Measurements from ENCODE around the gene VGF. TPM values are rescaled to one million over a fixed set of nuclear protein-coding genes. Genes with fewer than 3 reads are reported as not detected.

Gene VGF
- total and polyA plus RNA-seq, 2 donors: 0.05 to 0.52 TPM

DNA sequence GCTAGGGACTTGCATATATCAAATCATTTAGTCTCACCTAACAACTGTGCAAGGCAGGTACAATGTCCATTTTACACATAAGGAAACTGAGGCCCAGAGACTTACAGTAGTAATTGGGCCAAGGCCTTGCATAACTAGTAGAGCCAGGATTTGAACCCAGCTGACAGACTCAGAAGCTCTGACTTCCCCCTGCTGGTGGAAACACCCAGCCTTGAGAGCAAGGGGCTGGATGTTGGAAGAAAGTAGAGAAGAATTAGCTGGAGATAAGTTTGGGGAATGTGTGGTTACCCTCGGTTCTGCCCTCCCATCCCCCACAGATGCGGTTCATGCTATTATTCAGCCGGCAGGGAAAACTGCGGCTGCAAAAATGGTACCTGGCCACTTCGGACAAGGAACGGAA lies 9.1 kb downstream of the VGF start:
- Histone ChIP-seq H3K4me1 (ENCODE audit: control insufficient read depth in 2 of 2, insufficient read depth in 2 of 2, low read length in 2 of 2) (peaks cover 14 to 15% of the 10 kb centered on the region in 2 donors), H3K9me3 (ENCODE audit: control insufficient read depth in 2 of 2, insufficient read depth in 1 of 2, low read length in 1 of 2) (peaks cover 0 to 5% of the 10 kb centered on the region in 2 donors), H3K27ac (ENCODE audit: low read depth in 1 of 2, low read length in 1 of 2) (no peak overlapping the region), H3K36me3 (ENCODE audit: control insufficient read depth in 2 of 2, insufficient read depth in 2 of 2, low read length in 1 of 2) (peaks cover 4 to 19% of the 10 kb centered on the region in 2 donors), H3K27me3 (ENCODE audit: control insufficient read depth in 2 of 2, insufficient read depth in 1 of 2, low read length in 1 of 2) (peaks cover 3 to 18% of the 10 kb centered on the region in 2 donors), H3K4me3 (ENCODE audit: low read length in 2 of 2) (no peak overlapping the region)
- no peak for DNase-seq (ENCODE audit: low read depth in 6 of 9, low spot score in 9 of 9)
- 94% methylated on average over 6 of the region's 6 CpGs for WGBS

DNA sequence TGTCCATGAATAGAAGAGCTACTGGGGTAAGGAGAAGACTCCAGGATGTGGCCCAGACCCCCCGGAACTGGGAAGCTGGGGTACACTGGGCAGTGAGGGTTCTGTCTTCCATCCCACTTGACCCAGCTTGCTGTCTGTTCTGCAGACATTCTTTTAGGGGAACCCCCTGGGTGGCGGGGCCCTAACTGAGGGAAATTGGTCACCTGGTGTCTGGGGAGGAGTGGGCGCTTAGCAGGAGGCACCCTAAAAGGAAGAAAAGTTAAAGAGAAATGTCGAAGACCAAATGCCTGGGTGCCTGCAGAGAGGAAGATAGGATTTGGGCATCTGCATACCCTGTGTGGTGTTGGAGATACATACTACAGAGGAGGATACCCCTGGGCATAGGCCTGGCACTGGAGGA lies 10.1 kb downstream of the VGF start:
- peaks cover 14 to 15% of the 10 kb centered on the region in 2 donors for H3K4me1 ChIP-seq (ENCODE audit: control insufficient read depth in 2 of 2, insufficient read depth in 2 of 2, low read length in 2 of 2)
- DNase-seq (ENCODE audit: low read depth in 6 of 9, low spot score in 9 of 9): no peak
- peaks cover 4 to 17% of the 10 kb centered on the region in 2 donors for H3K36me3 ChIP-seq (ENCODE audit: control insufficient read depth in 2 of 2, insufficient read depth in 2 of 2, low read length in 1 of 2)
- H3K27me3 ChIP-seq (ENCODE audit: control insufficient read depth in 2 of 2, insufficient read depth in 1 of 2, low read length in 1 of 2): peaks cover 0 to 10% of the 10 kb centered on the region in 2 donors
- H3K27ac ChIP-seq (ENCODE audit: low read depth in 1 of 2, low read length in 1 of 2): no peak overlapping the region
- peak overlapping the region; percentile 59 to 63 for H3K4me3 ChIP-seq (ENCODE audit: low read length in 2 of 2)
- H3K9me3 ChIP-seq (ENCODE audit: control insufficient read depth in 2 of 2, insufficient read depth in 1 of 2, low read length in 1 of 2): peaks cover 0 to 5% of the 10 kb centered on the region in 2 donors
- WGBS: 73% methylated on average over 4 of the region's 4 CpGs

DNA sequence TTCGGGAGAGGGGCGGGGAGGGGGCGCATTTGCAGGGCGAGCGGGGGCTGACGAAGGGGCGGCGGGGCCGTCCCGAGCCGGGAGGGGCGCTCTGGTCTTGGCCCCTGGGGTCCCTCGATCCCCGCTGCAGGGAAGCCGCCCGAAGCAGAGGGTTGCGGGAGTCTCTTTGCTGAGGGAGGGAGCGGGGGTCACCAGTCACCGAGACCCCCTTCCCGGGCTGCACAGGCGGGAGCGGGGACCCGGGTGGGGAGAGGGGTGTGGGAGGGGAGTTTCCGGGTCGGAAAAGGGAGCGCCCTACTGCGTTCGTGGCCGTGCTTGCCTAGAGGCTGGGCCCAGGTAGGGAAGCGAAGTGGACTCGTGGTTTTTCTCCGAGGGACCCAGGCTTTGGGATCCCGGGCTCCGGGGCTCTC lies 10.7 kb downstream of the VGF start:
- WGBS: 1% methylated on average over 34 of the region's 34 CpGs

DNA sequence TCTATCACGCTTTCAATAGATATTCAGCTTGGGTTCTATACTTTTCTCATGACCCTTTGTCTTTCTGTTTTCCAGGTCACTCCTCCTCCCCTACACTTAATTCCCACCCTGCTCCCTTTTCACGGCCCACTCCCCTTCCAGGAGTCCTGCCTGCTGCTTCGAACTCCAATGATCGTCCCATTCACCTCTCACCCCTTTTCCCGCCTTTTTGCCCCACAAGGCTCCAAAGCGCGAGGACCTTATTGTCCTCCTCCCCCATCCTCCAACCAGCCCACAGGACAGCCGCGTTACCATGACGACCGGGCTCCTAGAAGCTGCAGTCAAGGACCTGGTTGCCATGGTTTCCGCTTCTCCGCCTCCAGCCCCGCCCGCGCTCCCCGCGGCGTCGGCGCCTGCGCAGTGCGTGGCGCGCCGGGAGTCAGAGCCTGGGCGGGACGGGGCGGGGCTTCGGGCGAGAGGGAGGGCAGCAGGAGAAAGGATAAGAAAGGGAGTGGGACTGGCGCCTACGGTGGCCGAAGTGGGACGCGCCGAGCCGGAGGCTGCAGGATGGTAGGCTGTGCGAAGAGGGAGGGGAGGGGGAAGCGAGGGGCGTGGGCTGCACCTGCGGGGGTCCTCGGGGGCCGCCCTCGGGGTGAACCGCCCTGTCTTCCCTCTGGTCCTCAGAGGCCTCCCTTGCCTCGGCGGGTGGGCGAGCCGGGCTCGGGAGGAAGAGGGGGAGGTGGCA lies 11.2 kb downstream of the VGF start, which contains the start of gene AP1S1:
Gene AP1S1, plus strand, starts transcription at position 508 of the 724 bp plus-strand sequence. Its CDS starts 39 bp downstream, at position 547.
- WGBS: 3% methylated on average over 50 of the region's 51 CpGs
- peak; percentile 84 to 98 (median 96) for DNase-seq (ENCODE audit: low read depth in 6 of 9, low spot score in 9 of 9)
- Histone ChIP-seq H3K27me3 (ENCODE audit: control insufficient read depth in 2 of 2, insufficient read depth in 1 of 2, low read length in 1 of 2) (peaks cover 0 to 11% of the 10 kb centered on the region in 2 donors), H3K27ac (ENCODE audit: low read depth in 1 of 2, low read length in 1 of 2) (no peak within 1 kb of the TSS), H3K4me3 (ENCODE audit: low read length in 2 of 2) (peak within 1 kb of the TSS; percentile 59 to 63), H3K4me1 (ENCODE audit: control insufficient read depth in 2 of 2, insufficient read depth in 2 of 2, low read length in 2 of 2) (peaks cover 14 to 15% of the 10 kb centered on the region in 2 donors), H3K36me3 (ENCODE audit: control insufficient read depth in 2 of 2, insufficient read depth in 2 of 2, low read length in 1 of 2) (peaks cover 4 to 11% of the 10 kb centered on the region in 2 donors), H3K9me3 (ENCODE audit: control insufficient read depth in 2 of 2, insufficient read depth in 1 of 2, low read length in 1 of 2) (peaks cover 0 to 5% of the 10 kb centered on the region in 2 donors)

More for the DNA sequence above, 10.7 kb downstream of the VGF start:
- Histone ChIP-seq H3K4me1 (ENCODE audit: control insufficient read depth in 2 of 2, insufficient read depth in 2 of 2, low read length in 2 of 2) (peaks cover 14 to 15% of the 10 kb centered on the region in 2 donors), H3K4me3 (ENCODE audit: low read length in 2 of 2) (peak overlapping the region; percentile 59 to 63), H3K9me3 (ENCODE audit: control insufficient read depth in 2 of 2, insufficient read depth in 1 of 2, low read length in 1 of 2) (peaks cover 0 to 5% of the 10 kb centered on the region in 2 donors), H3K36me3 (ENCODE audit: control insufficient read depth in 2 of 2, insufficient read depth in 2 of 2, low read length in 1 of 2) (peaks cover 4 to 14% of the 10 kb centered on the region in 2 donors), H3K27ac (ENCODE audit: low read depth in 1 of 2, low read length in 1 of 2) (no peak overlapping the region), H3K27me3 (ENCODE audit: control insufficient read depth in 2 of 2, insufficient read depth in 1 of 2, low read length in 1 of 2) (peaks cover 0 to 6% of the 10 kb centered on the region in 2 donors)
- DNase-seq (ENCODE audit: low read depth in 6 of 9, low spot score in 9 of 9): no peak

DNA sequence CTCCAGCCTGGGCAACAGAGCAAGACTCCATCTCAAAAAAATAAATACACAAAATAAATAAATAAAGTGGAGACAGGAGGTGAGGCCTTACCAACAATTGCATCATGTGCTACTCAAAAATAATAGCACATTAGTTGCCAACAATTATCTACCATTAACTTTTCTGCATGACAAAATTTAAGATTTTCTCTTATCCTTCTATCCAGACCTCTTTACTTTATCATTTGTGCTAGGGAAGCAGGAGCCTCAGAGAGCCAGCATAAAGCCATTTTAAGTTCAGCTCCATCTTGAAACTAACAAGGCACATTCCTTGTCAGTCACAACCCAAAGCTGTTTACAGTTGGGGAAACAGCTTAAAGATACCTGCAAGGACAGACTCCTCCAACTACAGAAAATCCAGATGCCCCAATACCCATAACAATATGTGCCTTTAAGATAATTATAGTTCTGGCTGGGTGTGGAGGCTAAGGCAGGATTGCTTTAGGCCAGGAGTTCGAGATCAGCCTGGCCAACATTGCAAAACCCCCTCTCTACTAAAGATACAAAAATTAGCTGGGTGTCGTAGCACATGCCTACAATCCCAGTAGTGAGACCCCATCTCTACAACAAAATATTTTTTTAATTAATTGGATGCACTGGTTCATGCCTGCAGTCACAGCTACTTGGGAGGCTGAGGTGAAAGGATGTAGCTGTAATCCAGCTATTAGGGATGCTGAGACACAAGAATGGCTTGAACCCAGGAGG lies 13.3 kb downstream of the VGF start:
- Histone ChIP-seq H3K36me3 (ENCODE audit: control insufficient read depth in 2 of 2, insufficient read depth in 2 of 2, low read length in 1 of 2) (peaks cover under 1 to 6% of the 10 kb centered on the region in 2 donors), H3K27me3 (ENCODE audit: control insufficient read depth in 2 of 2, insufficient read depth in 1 of 2, low read length in 1 of 2) (peaks cover 0 to 25% of the 10 kb centered on the region in 2 donors), H3K4me1 (ENCODE audit: control insufficient read depth in 2 of 2, insufficient read depth in 2 of 2, low read length in 2 of 2) (peaks cover 14 to 15% of the 10 kb centered on the region in 2 donors), H3K4me3 (ENCODE audit: low read length in 2 of 2) (no peak overlapping the region), H3K9me3 (ENCODE audit: control insufficient read depth in 2 of 2, insufficient read depth in 1 of 2, low read length in 1 of 2) (peaks cover 0 to 5% of the 10 kb centered on the region in 2 donors), H3K27ac (ENCODE audit: low read depth in 1 of 2, low read length in 1 of 2) (no peak overlapping the region)
- 90% methylated on average over 2 of the region's 2 CpGs for WGBS
- no peak for DNase-seq (ENCODE audit: low read depth in 6 of 9, low spot score in 9 of 9)

DNA sequence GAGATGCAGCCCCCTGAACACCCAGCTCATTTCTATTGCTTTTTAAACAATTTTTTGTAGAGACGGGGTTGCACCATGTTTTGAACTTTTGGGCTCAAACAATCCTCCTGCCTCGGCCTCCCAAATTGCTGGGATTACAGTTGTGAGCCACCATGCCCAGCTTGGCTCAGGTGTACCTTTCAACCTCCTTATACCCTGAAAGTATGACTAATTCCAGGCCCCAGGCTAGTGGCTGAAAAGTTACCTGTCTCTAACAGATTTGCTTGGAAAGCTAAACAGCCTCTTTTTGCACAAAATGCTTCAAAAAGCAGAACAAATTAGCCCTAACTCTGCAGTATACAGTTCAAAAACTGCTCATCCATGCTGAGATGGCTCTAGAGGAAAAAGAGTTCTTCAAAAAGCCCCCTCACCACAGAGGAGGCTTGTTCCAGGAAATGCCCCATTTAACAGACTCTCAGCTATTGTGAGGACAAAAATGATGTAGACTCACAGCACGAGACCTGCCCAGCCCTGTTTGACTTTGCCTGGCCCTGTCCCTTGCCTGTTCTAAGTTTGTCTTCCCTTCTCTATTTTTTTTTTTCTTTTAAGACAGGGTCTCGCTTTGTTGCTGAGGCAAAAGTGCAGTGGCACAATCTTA lies 24.5 kb downstream of the VGF start:
- no peaks in the 10 kb centered on the region for H3K9me3 ChIP-seq (ENCODE audit: control insufficient read depth in 2 of 2, insufficient read depth in 1 of 2, low read length in 1 of 2)
- peak in 1 of 9 donors; percentile 50 for DNase-seq (ENCODE audit: low read depth in 6 of 9, low spot score in 9 of 9)
- peaks cover 6 to 26% of the 10 kb centered on the region in 2 donors for H3K4me1 ChIP-seq (ENCODE audit: control insufficient read depth in 2 of 2, insufficient read depth in 2 of 2, low read length in 2 of 2)
- WGBS: 82% methylated on average over 4 of the region's 4 CpGs
- H3K36me3 ChIP-seq (ENCODE audit: control insufficient read depth in 2 of 2, insufficient read depth in 2 of 2, low read length in 1 of 2): no peaks in the 10 kb centered on the region
- H3K27me3 ChIP-seq (ENCODE audit: control insufficient read depth in 2 of 2, insufficient read depth in 1 of 2, low read length in 1 of 2): peaks cover 5 to 28% of the 10 kb centered on the region in 2 donors
- H3K27ac ChIP-seq (ENCODE audit: low read depth in 1 of 2, low read length in 1 of 2): peak overlapping the region in 1 of 2 donors; percentile 40
- H3K4me3 ChIP-seq (ENCODE audit: low read length in 2 of 2): no peak overlapping the region

DNA sequence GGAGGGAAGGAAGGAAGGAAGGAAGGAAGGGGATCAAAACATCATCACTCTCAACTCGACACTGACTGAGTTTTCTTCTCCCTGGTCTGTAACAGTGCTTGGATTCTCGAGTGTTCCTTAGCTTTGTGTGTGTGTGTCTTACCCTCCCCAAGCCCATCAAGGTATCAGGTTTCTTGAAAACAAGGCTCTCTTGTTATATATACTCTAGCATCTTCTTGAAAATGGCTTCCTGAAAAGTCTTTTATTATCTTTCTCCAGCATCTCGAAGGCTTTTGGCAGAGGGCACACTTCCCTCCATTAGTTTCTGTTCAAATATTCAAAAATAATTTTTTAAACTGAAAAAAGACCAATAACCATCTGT lies 25.1 kb downstream of the VGF start:
- H3K27ac ChIP-seq (ENCODE audit: low read depth in 1 of 2, low read length in 1 of 2): peak overlapping the region in 1 of 2 donors; percentile 40
- H3K36me3 ChIP-seq (ENCODE audit: control insufficient read depth in 2 of 2, insufficient read depth in 2 of 2, low read length in 1 of 2): no peaks in the 10 kb centered on the region
- WGBS: 73% methylated on average over 3 of the region's 3 CpGs
- H3K27me3 ChIP-seq (ENCODE audit: control insufficient read depth in 2 of 2, insufficient read depth in 1 of 2, low read length in 1 of 2): peaks cover 4 to 32% of the 10 kb centered on the region in 2 donors
- DNase-seq (ENCODE audit: low read depth in 6 of 9, low spot score in 9 of 9): no peak
- no peak overlapping the region for H3K4me3 ChIP-seq (ENCODE audit: low read length in 2 of 2)
- H3K9me3 ChIP-seq (ENCODE audit: control insufficient read depth in 2 of 2, insufficient read depth in 1 of 2, low read length in 1 of 2): no peaks in the 10 kb centered on the region
- H3K4me1 ChIP-seq (ENCODE audit: control insufficient read depth in 2 of 2, insufficient read depth in 2 of 2, low read length in 2 of 2): peaks cover 6 to 26% of the 10 kb centered on the region in 2 donors

DNA sequence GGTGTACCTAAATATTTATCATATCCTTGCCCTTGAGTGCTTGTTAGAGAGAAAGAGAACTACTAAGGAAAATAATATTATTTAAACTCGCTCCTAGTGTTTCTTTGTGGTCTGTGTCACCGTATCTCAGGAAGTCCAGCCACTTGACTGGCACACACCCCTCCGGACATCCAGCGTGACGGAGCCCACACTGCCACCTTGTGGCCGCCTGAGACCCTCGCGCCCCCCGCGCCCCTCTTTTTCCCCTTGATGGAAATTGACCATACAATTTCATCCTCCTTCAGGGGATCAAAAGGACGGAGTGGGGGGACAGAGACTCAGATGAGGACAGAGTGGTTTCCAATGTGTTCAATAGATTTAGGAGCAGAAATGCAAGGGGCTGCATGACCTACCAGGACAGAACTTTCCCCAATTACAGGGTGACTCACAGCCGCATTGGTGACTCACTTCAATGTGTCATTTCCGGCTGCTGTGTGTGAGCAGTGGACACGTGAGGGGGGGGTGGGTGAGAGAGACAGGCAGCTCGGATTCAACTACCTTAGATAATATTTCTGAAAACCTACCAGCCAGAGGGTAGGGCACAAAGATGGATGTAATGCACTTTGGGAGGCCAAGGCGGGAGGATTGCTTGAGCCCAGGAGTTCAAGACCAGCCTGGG lies 27.0 kb downstream of the VGF start:
- H3K27ac ChIP-seq (ENCODE audit: low read depth in 1 of 2, low read length in 1 of 2): peak overlapping the region in 1 of 2 donors; percentile 42
- DNase-seq (ENCODE audit: low read depth in 6 of 9, low spot score in 9 of 9): peak in 2 of 9 donors; percentile 21 to 53
- no peaks in the 10 kb centered on the region for H3K9me3 ChIP-seq (ENCODE audit: control insufficient read depth in 2 of 2, insufficient read depth in 1 of 2, low read length in 1 of 2)
- WGBS: 7% methylated on average over 16 of the region's 16 CpGs
- H3K36me3 ChIP-seq (ENCODE audit: control insufficient read depth in 2 of 2, insufficient read depth in 2 of 2, low read length in 1 of 2): no peaks in the 10 kb centered on the region
- peaks cover 6 to 21% of the 10 kb centered on the region in 2 donors for H3K4me1 ChIP-seq (ENCODE audit: control insufficient read depth in 2 of 2, insufficient read depth in 2 of 2, low read length in 2 of 2)
- H3K4me3 ChIP-seq (ENCODE audit: low read length in 2 of 2): no peak overlapping the region
- H3K27me3 ChIP-seq (ENCODE audit: control insufficient read depth in 2 of 2, insufficient read depth in 1 of 2, low read length in 1 of 2): peaks cover 2 to 37% of the 10 kb centered on the region in 2 donors

All from thymus (tissue), 11 donors.